SHP77 (cell line): Measurements from ENCODE around the gene IQGAP3.
"Not testable (repeated sequence)": the region's sequence is repeated elsewhere in the genome, so short reads cannot be mapped to it uniquely, and the experiment has no call there.

Experiments
- DNase-seq, 2 experiments: peaks; one replicate each; lab custom pipeline; 2025; lab: John Stamatoyannopoulos, UW

Gene IQGAP3

GRCh38 chr1:156571919-156572662, at the start of gene IQGAP3:
IQGAP3 (minus strand) TSS chr1:156572565; CDS start chr1:156572529, 36 bp downstream.
- peak; percentile 93 to 95 for DNase-seq

GRCh38 chr1:156619582-156619955, 47.2 kb upstream of the IQGAP3 start:
- DNase-seq: no peak

- DNase-seq: peak; percentile 73 to 83
These were observed 46.7 kb upstream of the IQGAP3 start, which contains the start of gene HAPLN2 for GRCh38 chr1:156618853-156619581. HAPLN2 (plus strand) TSS chr1:156619415; CDS start chr1:156623491, 4,076 bp downstream.

- peak; percentile 89 to 91 for DNase-seq
These were observed 44.1 kb upstream of the IQGAP3 start for GRCh38 chr1:156616463-156616862.

GRCh38 chr1:156615946-156616345, 43.6 kb upstream of the IQGAP3 start:
- peak in 1 of 2 experiments; percentile 38 for DNase-seq

- no peak for DNase-seq
These were observed 40.3 kb upstream of the IQGAP3 start for GRCh38 chr1:156612666-156613065.

- DNase-seq: not testable (repeated sequence)
These were observed 37.7 kb upstream of the IQGAP3 start for GRCh38 chr1:156610072-156610471.

- DNase-seq: peak; percentile 65 to 87
These were observed 36.6 kb upstream of the IQGAP3 start for GRCh38 chr1:156608981-156609380.

GRCh38 chr1:156608036-156608674, 35.8 kb upstream of the IQGAP3 start:
- peak; percentile 95 for DNase-seq

- not testable (repeated sequence) for DNase-seq
These were observed 35.0 kb upstream of the IQGAP3 start for GRCh38 chr1:156607344-156607743.

GRCh38 chr1:156602557-156602993, 30.2 kb upstream of the IQGAP3 start:
- DNase-seq: peak in 1 of 2 experiments; percentile 39

- peak; percentile 64 to 66 for DNase-seq
These were observed 29.5 kb upstream of the IQGAP3 start for GRCh38 chr1:156601892-156602291.

- DNase-seq: peak; percentile 90 to 93
These were observed 28.9 kb upstream of the IQGAP3 start, which contains the start of gene GPATCH4 for GRCh38 chr1:156601122-156601830. GPATCH4 (minus strand) TSS chr1:156601479.

- no peak for DNase-seq
These were observed 28.4 kb upstream of the IQGAP3 start for GRCh38 chr1:156600733-156601121.

- DNase-seq: no peak
These were observed 27.4 kb upstream of the IQGAP3 start for GRCh38 chr1:156599811-156600210.

GRCh38 chr1:156598731-156599432, 26.5 kb upstream of the IQGAP3 start:
- no peak for DNase-seq

GRCh38 chr1:156598125-156598524, 25.8 kb upstream of the IQGAP3 start:
- DNase-seq: no peak

- DNase-seq: no peak
These were observed 24.1 kb upstream of the IQGAP3 start for GRCh38 chr1:156596426-156596825.

- no peak for DNase-seq
These were observed 22.7 kb upstream of the IQGAP3 start for GRCh38 chr1:156595016-156595415.

- DNase-seq: no peak
These were observed 21.8 kb upstream of the IQGAP3 start for GRCh38 chr1:156594190-156594589.

- no peak for DNase-seq
These were observed 21.3 kb upstream of the IQGAP3 start for GRCh38 chr1:156593661-156593989.
